Mononuclear cell (primary cell): ENCODE data around the gene DIPK1B. TPM values are rescaled to one million over a fixed set of nuclear protein-coding genes. Genes with fewer than 3 reads are reported as not detected.
A peak's percentile ranks its signal among the peaks of the same experiment; 100 is the strongest.

Experiments used
- H3K27me3 ChIP-seq: 2 replicates; pipeline ENCODE4 v1.6.0; 2011; ENCODE audit warnings: low read length, control low read depth; ENCODE audit not compliant: insufficient read depth
- H3K4me1 ChIP-seq: 2 replicates; pipeline ENCODE4 v1.5.1; 2011; ENCODE audit warnings: mild to moderate bottlenecking, low read length, control low read depth; ENCODE audit not compliant: insufficient read depth
- H3K4me3 ChIP-seq: 2 replicates; pipeline ENCODE4 v1.5.1; 2011; ENCODE audit warnings: mild to moderate bottlenecking, low read length, moderate library complexity
- H3K9me3 ChIP-seq: 2 replicates; pipeline ENCODE4 v1.5.1; 2011; ENCODE audit warnings: low read depth, mild to moderate bottlenecking, control low read depth, low read length
- total RNA-seq: library from RNA; depleted of rRNA; stranded (reverse); fragments of >200 nt; gene quantifications from one replicate; pipeline ENCODE4 v1.2.3, GENCODE V29; 2012

Gene DIPK1B
- total RNA-seq, 1 donor: 2.7 TPM

DNA sequence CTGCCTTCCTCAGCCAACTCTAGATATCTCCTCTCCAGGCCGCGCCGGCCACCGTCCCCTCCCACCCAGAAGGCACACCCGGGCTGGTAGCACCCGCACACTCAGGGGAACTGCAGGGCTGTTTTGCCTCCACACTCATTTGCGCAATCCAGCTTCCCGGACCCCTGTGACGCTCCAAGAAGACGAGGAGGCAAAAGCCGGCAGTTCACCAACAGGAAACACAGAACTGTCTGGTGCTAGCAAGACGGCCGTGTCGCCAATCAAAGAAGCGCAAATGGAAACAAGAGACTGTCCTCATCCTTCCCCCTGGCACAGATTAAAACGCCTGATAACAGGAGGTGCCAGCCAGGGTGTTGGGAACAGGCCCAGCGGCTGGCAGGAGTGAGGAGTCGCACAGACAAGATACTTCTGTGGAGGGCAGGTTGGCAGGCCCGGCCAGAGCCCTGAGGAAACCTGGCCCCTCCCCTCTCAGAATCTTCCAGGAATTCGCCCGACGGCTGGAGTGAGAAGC lies 32.9 kb upstream of the DIPK1B start:
- H3K4me3 ChIP-seq: no peak overlapping the region
- peaks cover 21% of the 10 kb centered on the region for H3K4me1 ChIP-seq
- H3K9me3 ChIP-seq: no peaks in the 10 kb centered on the region
- no peaks in the 10 kb centered on the region for H3K27me3 ChIP-seq

DNA sequence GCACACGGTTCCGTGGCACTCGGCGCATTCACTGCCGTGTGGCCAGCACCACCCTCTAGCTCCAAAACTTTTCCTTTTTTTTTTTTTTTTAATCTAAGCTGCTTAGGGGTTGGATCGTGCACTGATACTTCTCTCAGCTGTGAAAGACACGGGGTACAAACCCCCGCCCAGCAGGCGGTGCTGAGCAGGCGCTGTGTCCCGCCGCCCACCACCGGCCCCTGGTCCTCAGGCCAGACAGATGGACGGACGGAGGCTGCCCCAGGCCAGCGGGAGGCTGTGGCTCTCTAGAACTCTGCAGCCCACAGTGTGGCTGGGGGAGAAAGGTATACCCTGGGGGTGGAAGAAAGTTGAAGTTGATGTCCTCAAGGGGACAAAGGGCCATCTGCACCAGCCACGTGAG lies 31.3 kb upstream of the DIPK1B start:
- peaks cover 34% of the 10 kb centered on the region for H3K4me1 ChIP-seq
- no peaks in the 10 kb centered on the region for H3K27me3 ChIP-seq
- no peak overlapping the region for H3K4me3 ChIP-seq
- H3K9me3 ChIP-seq: no peaks in the 10 kb centered on the region

DNA sequence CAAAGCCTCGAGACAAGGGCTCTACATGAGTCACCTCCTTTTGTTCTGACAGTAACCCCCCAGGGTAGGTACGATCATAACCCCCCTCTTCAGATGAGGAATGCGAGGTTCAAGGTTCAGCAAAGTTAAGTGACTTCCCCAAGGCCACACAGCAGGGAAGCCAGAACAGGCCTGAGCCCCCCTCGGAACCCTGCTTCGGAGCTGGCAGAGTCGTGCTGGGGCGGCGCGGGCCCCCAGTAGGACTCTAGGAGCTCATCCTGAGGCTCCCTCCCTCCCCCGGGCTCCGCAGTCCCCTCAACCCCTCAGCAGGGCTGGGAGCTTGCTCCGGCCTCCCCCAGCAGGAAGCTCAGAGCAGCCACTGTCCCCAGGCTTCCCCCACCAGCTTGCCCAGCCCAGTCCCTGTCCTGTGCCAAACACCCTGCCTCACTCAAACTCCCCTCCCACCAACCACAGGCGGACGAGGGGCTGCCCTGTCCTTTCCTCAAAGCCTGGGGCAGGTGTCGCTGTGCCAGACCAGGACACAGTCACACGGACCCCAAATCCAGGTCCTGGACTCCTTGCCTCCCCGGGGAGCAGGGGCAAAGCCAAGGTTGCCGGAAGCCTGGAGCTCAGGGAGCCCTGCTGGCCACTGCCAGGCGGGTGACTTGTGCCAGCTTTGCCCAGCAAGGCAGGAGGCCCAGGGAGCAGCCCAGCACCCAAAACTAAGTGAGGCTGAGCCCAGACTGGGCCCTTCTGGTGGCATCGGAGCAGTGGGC lies 30.2 kb upstream of the DIPK1B start:
- Histone ChIP-seq H3K4me3 (no peak overlapping the region), H3K27me3 (no peaks in the 10 kb centered on the region), H3K4me1 (peaks cover 39% of the 10 kb centered on the region), H3K9me3 (no peaks in the 10 kb centered on the region)

DNA sequence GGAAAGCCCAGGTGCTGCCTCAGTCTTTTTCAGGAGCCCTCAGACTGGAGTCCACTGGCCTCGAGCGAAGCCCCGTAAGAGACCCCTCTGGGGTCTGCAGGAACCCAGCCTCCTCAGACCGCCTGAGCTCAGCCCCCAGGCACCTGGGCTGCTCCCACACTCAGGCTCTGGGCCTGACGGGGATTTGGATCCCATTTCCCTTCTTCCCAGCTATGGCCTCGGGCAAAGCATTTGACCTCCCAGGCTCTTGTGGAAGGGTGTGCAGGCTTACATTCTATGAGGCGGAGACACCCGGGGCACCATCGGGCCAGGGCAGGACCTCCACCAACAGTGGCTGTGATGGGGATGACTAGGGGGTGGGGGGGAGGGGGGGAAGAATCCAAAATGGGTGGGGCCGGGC lies 29.7 kb upstream of the DIPK1B start:
- Histone ChIP-seq H3K9me3 (no peaks in the 10 kb centered on the region), H3K27me3 (no peaks in the 10 kb centered on the region), H3K4me1 (peaks cover 40% of the 10 kb centered on the region), H3K4me3 (no peak overlapping the region)

DNA sequence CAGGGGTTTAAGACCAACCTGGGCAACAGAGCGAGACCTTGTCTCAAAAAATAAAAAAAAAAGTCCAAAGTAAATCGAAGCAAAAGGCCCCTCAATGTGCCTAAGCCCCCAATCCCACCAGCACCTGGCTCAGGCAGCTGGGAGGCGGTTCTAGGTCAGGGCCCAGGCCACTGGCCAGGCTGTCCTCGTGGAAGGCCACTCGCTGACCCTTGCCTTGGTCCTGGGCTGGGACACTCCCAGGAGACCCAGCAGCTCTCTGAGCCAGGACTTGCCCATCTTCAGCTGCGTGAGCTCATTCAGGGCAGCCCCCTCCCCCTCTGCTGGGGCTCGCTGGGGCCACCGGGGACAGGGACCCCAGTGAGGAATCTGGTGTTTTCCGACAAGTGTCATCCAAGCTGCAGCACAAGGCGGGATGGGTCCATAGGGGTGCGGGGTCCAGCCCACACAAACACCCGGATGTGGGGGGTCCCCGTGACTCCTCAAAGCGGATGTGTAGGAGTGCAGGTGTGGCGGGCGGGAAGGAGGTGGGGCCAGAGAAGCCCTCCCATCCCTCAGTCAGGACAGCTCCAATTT lies 29.1 kb upstream of the DIPK1B start:
- Histone ChIP-seq H3K4me1 (peaks cover 43% of the 10 kb centered on the region), H3K27me3 (no peaks in the 10 kb centered on the region), H3K9me3 (no peaks in the 10 kb centered on the region), H3K4me3 (no peak overlapping the region)

DNA sequence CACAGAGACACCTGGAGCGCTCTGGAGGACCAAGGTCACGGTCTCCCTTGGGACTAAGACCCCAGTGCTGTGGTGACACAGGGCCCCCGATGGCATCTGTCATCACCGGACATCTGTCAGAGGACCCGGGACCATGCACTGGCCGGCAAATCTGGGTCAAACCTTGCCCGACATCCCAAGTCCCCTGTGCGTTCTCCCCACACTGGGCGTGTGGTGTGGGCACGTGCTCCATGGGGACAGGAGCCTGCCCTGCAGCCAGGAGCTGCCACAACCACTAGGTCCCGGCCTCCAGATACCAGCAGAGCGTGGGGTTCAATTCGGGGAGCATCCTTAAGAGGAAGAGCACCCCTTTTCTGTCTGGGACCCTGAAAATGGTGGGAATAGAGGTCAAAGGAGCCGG lies 28.6 kb upstream of the DIPK1B start:
- Histone ChIP-seq H3K4me3 (no peak overlapping the region), H3K4me1 (peaks cover 40% of the 10 kb centered on the region), H3K9me3 (no peaks in the 10 kb centered on the region), H3K27me3 (no peaks in the 10 kb centered on the region)

DNA sequence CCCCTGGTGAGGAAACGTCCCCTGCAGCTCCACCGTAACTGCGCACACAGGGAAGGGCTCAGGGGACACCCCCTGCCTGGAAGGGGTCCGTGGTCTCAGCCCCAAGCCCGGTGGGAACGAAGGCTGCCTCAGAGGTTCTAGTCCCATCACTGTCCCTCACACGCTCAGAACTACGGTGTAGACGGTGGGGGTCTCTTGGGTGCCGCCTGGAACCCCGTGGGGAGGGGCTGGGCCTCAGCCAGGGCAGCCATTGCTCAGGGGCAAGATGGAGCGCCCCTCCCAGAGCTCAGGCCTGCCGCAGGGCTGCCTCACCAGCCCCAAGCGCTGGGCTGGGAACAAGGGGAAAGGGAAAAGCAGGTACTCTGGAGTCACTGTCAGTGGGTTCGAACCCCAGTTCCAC lies 28.0 kb upstream of the DIPK1B start:
- no peak overlapping the region for H3K4me3 ChIP-seq
- H3K9me3 ChIP-seq: no peaks in the 10 kb centered on the region
- H3K27me3 ChIP-seq: no peaks in the 10 kb centered on the region
- peaks cover 34% of the 10 kb centered on the region for H3K4me1 ChIP-seq

DNA sequence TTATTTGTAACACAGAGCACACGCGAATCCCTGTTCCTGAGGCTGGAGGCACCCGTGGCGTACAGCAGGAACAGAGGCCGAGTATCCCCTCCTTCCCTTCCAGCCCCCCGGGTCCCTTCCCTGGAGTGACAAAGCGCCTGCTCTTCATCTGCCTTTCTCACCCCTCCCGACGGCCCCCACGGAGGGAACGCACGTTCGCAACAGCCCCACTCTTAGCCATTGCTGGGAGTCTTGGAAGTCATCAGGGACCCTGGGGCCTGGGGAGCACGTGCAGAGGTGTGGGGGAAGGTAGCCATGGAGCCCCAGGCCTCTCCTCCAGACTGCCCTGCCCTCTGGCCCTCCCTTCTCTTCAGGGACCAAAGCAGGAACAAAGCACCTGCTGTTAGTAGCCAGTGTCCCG lies 27.6 kb upstream of the DIPK1B start:
- H3K27me3 ChIP-seq: no peaks in the 10 kb centered on the region

DNA sequence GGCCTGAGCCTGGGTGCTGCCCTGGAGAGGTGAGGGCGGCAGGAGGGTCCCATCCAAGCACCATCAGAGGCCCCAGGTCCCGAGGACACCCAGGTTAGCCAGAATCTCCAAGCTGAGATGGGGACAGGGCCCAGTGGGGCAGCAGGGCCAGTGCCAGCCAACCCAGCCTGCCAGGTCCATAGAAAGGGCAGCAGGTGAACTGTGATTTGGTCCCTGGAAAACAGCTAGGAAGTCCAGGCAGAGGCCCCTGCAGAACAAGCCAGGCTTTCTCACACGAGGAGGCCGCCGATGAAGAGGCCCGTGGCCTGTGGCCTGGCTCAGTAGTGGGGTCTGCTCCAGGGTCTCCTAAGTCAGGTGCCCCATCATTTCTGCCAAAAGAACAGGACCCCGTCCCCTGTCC lies 27.2 kb upstream of the DIPK1B start:
- H3K4me1 ChIP-seq: peaks cover 26% of the 10 kb centered on the region
- H3K9me3 ChIP-seq: no peaks in the 10 kb centered on the region
- H3K4me3 ChIP-seq: no peak overlapping the region
- H3K27me3 ChIP-seq: no peaks in the 10 kb centered on the region

More for the DNA sequence above, 27.6 kb upstream of the DIPK1B start:
- no peaks in the 10 kb centered on the region for H3K9me3 ChIP-seq
- H3K4me3 ChIP-seq: no peak overlapping the region
- H3K4me1 ChIP-seq: peaks cover 29% of the 10 kb centered on the region

DNA sequence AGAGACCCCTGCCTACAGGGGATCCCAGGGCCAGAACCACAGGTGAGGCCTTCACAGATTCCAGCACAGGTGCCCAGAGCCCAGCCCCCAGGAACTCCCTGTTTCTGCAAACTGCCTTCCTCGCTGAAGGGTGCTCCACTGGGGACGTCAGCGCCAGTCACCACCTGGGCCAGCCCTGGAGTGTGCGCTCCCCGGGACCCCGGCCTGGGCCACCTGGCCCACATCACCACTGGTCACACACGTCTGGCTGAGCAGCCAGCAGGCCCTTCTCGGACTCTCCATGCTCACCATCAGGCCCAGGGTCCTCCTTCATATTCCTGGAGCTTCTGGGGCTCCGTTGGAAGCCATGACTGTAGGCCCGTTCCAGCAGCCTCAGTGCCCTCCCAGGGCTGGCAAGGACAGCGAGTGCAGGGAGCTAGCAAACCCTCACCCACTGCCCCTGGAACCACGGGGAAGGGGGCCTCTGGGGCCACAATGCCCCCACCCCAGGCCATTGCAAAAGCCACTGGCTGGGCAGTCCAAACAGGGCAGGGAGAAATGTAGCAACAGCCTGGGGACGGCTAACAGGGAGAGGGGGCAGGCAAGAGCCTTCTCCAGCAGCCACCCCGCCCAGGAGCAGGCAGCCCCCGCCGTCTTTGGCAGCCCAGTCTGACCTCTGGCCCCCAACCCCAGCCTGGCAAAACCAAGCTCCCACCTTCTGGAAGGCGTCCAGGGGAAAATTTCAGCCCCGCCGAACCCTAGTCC lies 26.4 kb upstream of the DIPK1B start:
- Histone ChIP-seq H3K27me3 (no peaks in the 10 kb centered on the region), H3K4me3 (peak overlapping the region; percentile 56), H3K4me1 (peaks cover 26% of the 10 kb centered on the region), H3K9me3 (no peaks in the 10 kb centered on the region)

DNA sequence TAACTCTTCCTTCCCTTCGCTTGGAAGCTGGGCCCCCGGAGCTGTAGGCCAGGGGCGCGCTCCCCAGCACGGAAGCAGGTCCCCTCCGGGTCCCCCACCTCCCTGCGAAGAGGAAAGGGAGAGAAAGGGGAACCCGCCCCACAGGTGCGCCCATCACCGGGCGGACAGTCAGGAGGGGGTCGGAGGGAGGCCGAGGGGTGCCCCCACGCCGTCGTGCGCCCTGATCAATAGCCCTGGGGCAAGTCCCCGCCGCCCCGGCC lies 25.9 kb upstream of the DIPK1B start:
- H3K9me3 ChIP-seq: no peaks in the 10 kb centered on the region
- H3K4me3 ChIP-seq: peak overlapping the region; percentile 56
- peaks cover 26% of the 10 kb centered on the region for H3K4me1 ChIP-seq
- no peaks in the 10 kb centered on the region for H3K27me3 ChIP-seq

DNA sequence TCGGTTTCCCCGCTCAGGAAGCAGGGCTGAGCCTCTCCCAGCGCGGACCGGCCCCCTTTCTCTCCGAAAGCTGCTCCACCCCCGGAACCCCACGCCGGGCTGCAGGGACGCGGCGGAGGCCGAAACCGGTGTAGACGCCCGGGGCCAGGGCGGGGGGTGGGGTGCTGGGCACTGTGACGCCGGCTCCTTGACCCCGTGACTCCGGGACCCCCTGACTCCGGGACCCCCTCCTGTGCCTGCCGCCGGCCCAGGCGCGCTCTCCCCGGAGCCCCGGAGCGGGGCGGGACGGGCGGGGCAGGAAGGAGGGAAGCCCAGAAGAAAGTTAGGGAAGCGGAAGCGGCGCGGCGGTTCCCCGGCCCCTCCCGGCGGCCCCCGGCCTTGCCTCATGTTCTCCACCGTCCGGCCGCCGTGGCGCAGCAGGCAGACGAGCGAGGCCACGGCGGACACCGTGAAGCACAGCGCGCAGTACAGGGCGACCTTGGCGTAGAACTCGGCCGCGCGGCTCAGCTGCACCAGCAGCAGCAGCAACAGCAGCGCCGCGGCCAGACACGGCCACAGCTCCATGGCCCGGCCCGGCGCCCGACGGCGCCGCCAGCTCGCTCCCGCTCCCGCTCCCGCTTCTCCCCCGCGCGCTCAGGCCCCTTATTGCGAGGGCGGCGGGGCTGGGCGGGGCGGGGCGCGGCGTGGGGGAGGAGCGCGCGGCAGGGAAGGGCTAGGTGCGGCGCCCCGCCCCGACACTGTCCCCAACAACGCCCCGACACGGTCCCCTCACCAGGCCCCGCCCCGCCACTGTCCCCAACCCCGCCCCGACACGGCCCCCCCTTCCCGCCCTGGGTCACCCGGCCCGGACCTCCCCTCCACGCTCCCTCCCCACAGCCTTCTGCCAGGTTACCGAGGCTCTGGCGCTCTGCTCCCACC lies 25.3 kb upstream of the DIPK1B start, which contains the start of gene AGPAT2:
AGPAT2 (minus strand) TSS at position 664 of the 918 bp plus-strand sequence; CDS start at position 564, 100 bp downstream.
- H3K4me1 ChIP-seq: peaks cover 26% of the 10 kb centered on the region
- H3K9me3 ChIP-seq: no peaks in the 10 kb centered on the region
- no peaks in the 10 kb centered on the region for H3K27me3 ChIP-seq
- peak within 1 kb of the TSS; percentile 56 for H3K4me3 ChIP-seq

DNA sequence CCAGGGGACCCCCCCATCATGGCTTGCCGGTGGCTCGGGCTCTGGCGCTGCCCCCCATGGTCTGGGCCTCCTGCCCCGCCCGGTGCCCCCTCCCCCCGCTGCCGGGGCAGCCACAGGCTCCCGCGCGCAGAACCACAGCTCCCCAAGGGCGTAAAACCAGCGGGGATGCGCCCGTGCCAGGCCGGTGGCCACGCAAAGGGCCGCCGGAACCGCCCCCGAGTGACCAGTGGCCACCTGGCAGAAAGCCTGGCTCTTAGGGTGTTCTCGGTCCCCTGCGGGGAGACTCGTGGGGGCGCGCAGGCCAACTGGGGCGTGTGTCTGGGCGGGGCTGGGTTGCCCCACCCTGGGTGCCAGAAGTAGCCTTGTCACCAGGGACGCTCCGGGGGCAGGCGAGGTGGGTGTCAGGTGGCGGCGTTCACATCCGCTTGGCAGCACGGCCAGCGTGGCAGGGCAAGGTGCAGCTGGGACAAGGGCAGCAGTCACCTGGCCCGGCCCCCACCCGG lies 24.6 kb upstream of the DIPK1B start:
- Histone ChIP-seq H3K9me3 (no peaks in the 10 kb centered on the region), H3K4me3 (no peak overlapping the region)

DNA sequence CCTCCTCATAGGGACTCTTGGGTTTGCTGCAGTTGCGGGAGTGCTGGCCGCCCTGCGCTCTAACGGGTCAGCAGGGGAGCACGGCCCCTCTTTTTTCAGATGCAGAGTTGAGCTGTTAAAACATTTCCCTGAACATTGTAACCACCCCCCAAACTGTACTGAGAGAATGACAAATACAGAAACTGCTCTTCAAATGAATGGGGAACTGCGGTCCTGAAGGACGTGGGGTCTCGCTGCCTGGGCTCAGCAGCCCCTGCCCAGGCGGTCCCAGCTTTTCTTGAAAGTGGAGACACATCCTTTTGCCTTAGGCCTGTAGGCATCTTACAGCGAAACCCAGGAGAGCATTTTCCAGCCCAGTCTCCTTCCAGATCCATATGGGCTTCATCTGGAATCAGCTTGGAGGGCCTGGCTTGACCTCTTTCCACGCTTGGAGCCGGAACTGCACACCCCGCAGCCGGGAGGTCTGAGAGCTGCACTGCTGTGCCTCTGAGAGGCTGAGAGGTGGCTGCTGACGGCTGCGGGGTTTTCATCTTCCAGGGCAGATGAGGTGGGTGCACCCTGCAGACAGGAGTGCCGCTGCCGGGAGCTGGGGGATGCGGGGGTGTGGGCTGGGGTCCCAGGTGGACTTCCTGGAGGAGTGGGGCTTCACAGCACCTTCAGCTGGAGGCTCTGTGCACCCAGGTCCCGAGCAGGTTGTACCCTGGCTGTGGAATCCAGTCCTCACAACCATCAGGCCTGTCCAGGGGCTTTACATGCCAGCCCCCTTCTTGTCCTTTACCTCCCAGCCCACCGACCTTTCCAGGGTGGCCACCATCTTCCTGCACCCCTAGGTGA lies 23.9 kb upstream of the DIPK1B start:
- Histone ChIP-seq H3K4me1 (peaks cover 26% of the 10 kb centered on the region), H3K27me3 (no peaks in the 10 kb centered on the region), H3K4me3 (no peak overlapping the region), H3K9me3 (no peaks in the 10 kb centered on the region)

More for the DNA sequence above, 24.6 kb upstream of the DIPK1B start:
- H3K27me3 ChIP-seq: no peaks in the 10 kb centered on the region
- H3K4me1 ChIP-seq: peaks cover 26% of the 10 kb centered on the region
